Fibroblast of pulmonary artery (primary cell): ENCODE results near the gene AKAP12.
A peak's percentile ranks its signal among the peaks of the same experiment; 100 is the strongest.

ENCODE experiments used
- DNase-seq: peaks from one replicate; pipeline ENCODE4 v3.0.0-alpha.2; 2010; ENCODE audit warnings: low read depth
- H3K4me3 ChIP-seq: replicated peaks from 2 replicates; pipeline ENCODE4 v1.5.1; 2011; ENCODE audit warnings: low read depth, mild to moderate bottlenecking, control low read depth, low read length, moderate library complexity
- TF ChIP-seq, protein P1 (sequence below): IDR thresholded peaks from 2 replicates; pipeline ENCODE4 v1.5.1; 2011; ENCODE audit warnings: mild to moderate bottlenecking, control low read depth, low read length, inconsistent platforms; ENCODE audit errors: missing control alignments

The AKAP12 gene

DNA sequence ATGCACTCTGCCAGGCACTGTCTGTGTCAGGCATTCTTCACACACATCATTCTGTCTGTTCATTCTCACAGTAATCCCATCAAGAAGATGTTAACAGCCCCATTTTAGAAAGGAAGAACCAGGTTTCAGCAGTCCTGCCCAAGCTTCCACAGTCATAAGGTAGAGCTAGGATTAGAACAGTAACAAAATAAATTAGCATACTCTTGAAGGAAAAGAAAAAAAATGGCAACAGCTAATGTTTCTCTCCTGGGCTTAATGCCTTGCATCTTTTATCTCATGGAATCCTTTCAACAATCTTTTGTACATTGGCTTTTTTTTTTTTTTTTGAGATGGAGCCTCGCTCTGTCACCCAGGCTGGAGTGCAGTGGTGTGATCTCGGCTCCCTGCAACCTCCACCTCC lies 32.1 kb upstream of the AKAP12 start:
- TF ChIP-seq, protein P1, sequence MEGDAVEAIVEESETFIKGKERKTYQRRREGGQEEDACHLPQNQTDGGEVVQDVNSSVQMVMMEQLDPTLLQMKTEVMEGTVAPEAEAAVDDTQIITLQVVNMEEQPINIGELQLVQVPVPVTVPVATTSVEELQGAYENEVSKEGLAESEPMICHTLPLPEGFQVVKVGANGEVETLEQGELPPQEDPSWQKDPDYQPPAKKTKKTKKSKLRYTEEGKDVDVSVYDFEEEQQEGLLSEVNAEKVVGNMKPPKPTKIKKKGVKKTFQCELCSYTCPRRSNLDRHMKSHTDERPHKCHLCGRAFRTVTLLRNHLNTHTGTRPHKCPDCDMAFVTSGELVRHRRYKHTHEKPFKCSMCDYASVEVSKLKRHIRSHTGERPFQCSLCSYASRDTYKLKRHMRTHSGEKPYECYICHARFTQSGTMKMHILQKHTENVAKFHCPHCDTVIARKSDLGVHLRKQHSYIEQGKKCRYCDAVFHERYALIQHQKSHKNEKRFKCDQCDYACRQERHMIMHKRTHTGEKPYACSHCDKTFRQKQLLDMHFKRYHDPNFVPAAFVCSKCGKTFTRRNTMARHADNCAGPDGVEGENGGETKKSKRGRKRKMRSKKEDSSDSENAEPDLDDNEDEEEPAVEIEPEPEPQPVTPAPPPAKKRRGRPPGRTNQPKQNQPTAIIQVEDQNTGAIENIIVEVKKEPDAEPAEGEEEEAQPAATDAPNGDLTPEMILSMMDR, result no peak
- DNase-seq, result no peak
- H3K4me3 ChIP-seq, result no peak overlapping the region

DNA sequence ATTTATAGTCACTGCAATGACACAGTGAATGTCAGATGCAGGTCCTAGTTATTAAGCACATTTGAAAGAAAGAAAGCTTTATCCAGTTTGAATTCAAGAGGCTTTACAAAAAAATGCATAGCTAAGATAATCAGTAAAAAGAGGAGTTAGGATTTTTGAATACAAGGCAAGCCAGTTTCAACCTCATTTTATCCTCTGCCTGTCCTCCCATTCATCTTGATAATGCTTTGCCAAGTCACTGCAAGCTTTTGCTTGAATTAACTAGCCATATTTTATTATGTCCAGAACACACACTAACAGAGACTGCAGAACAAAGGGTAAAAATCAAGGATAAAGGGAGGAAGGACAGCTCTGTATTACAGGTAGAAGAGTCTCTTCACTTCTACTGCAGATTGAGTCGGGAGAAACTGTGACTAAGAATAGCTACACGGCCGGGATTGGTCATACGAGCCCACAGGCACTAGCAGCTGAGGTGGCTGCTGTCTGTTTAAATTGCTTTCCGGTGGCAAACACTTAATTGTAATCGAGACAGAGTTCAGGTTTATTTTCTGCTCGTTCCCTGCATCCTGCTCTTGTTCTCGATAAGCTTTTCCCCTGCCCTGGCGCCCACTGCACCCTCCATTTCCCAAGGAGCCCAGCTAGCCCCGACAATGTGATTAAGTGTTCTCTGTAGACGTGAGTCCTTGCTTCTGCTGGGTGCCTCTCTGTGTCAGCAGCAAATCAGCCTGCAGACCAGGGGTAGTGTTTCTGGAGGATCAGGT lies 30.5 kb upstream of the AKAP12 start:
- TF ChIP-seq, protein P1, result no peak
- no peak overlapping the region for H3K4me3 ChIP-seq
- DNase-seq, result peak; percentile 6

DNA sequence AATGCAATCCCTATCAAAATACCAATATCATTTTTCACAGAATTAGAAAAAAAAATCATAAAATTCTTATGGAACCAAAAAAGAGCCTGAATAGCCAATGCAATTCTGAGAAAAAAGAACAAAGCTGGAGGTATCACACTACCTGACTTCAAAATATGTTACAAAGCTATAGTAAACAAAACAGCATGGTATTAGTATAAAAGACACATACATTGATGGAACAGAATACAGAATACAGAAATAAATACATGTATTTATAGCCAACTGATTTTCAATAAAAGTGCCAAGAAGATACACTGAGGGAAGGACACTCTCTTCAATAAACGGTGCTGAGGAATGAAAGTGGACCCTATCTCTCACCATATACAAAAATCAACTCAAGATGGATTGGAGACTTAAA lies 28.7 kb upstream of the AKAP12 start:
- no peak for DNase-seq
- H3K4me3 ChIP-seq, result no peak overlapping the region
- TF ChIP-seq, protein P1, result no peak

DNA sequence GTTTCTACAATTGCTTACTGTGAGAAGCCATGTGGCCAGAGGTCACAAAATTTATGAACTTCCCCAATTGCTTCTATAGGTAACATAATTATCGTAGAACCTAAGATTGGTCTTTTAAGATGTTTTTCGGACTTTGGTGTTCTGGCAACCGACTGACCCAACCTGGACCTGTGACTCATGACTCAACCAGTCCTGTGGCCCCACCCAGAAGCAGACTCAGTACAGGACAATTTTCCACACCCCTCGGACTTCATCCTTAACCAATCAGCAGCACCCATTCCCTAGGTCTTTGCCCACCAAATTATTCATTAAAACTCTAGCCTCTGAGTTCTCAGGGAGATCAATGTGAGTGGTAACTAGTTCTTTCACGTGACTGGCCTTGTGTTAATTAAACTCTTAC lies 26.4 kb upstream of the AKAP12 start:
- TF ChIP-seq, protein P1, result no peak
- DNase-seq, result no peak
- H3K4me3 ChIP-seq, result no peak overlapping the region

DNA sequence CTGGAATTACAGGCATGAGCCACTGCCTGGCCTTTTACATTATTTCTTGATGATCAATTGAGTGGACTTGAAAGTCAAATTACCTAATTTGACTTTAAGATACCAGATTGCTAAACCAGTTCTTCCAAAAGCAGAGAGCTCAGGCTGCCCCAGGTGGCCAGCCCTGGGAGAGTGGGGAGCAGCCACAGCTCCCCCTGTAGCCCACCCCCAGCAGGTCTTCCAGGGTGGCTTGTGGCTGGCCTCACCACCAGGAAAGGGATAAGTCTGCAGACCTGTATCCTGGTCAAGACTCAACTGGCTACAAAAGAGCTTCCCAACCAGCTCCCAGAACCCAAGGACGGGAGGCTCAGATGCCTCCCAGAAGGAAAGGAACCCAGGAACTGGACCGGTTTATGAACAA lies 23.8 kb upstream of the AKAP12 start:
- no peak overlapping the region for H3K4me3 ChIP-seq
- no peak for DNase-seq
- TF ChIP-seq, protein P1, result no peak

DNA sequence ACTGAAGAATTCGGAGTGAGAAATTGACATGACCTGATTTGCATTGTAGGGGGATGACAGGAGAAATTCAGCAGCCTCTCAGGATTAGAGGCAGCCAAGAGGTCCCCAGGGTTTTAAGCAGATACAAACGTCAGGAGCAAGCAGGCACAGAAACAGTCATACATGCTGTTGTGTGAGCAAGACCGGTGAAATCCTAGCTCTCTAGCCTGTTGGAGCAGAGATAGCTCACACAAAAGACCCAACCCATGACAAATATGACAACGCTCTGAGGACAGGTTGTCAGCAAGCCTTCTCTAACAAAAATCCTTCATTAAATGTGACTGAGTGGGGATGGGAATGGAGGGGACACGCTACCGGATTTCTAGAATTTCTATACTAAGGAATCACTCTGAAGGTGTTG lies 23.0 kb upstream of the AKAP12 start:
- DNase-seq, result no peak
- H3K4me3 ChIP-seq, result no peak overlapping the region
- TF ChIP-seq, protein P1, result no peak

DNA sequence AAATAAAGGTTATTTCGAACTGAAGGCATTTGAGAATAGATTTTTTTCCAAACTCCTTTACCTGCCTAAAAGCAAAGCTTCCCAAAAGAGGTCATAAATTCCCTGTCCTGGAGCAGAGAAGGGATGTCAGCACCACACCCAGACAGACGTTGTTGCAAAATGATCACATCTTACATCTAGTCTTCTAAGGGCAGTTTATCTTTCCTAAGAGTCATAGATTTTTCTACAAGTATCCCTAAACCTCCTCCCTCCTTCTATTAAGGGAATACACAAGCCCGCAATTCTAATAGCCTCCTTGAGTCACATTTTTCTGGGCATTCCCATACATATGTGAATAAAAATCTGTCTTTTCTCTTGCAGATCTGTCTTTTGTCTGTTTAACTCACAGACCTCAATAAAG lies 20.6 kb upstream of the AKAP12 start:
- no peak overlapping the region for H3K4me3 ChIP-seq
- TF ChIP-seq, protein P1, result no peak

More for the DNA sequence above, 20.6 kb upstream of the AKAP12 start:
- no peak for DNase-seq
